GM19372 (cell line): ENCODE data around the gene KLK10.
"Not testable (repeated sequence)": the region's sequence is repeated elsewhere in the genome, so short reads cannot be mapped to it uniquely, and the experiment has no call there.

Experiments
- ATAC-seq: cut with Tn5 transposase; IDR thresholded peaks from one replicate; pipeline ENCODE4 v1.9.1; 2021; ENCODE audit warnings: mild to moderate bottlenecking, low read depth, moderate library complexity; ENCODE audit not compliant: unreplicated experiment

The KLK10 gene

DNA sequence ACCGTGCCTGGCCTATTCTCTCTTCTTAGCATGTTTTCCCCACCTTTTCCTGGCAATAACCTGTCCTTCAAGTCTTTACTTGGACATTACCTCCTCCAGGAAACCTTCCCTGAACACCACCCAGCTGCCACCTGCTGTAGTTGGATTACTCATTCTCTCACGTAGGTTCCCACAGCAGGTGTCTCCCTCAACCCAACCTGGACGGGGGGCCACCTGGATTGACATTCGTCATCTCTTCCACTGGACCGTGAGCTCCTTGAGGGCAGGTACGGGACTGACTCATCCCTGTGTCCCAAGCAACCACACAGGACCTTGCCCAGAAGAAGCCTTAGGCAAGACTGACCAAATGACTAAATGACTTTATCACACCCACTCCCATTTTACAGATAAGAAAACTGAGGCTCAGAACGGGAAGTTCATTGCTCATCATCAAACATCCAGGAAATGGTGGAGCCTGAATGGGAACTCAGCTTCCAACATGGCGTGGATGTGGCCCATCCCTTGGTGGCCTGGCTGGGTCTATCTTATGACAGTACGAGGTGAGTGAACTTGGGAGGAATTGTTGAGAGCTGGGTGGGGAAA is 46.6 kb downstream of the KLK10 start:
- ATAC-seq: no peak

DNA sequence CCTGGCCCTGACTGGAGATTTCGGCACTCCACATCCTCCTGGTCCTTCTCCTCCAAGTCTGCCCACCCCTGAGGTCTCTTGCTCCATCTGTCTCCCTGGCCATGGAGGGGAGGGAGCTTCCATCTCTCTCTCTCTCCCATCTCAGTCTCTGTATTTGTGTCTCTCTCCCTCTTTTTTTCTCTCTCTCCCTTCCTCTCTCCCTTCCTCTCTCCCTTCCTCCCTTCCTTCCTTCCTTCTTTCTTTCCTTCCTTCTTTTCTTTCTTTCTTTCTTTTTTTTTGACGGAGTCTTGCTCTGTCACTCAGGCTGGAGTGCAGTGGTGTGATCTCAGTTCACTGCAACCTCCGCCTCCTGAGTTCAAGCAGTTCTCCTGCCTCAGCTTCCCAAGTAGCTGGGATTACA is 49.7 kb downstream of the KLK10 start:
- ATAC-seq: not testable (repeated sequence)

DNA sequence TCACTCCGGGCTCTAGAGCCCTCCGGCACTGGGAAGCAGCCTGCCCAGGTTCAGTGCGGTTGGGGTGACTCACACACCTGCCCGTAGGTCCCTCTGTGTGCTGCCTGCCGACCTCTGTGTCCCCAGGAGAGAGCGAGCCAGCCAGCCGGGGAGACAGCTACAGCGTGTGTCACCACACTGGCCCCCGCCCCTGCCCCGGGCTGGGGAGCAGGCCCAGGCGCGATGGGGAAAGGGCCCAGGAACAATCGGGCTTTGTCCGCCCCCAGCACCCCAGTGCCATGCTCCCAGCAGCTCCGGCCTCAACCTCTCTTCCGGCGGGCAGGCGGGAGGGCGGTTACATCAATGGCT is 50.1 kb downstream of the KLK10 start, which contains the start of gene KLK6:
TSS of gene KLK6 (minus strand) at position 179 of the 348 bp plus-strand sequence. CDS start 1,487 bp downstream, outside the sequence.
- ATAC-seq: no peak

DNA sequence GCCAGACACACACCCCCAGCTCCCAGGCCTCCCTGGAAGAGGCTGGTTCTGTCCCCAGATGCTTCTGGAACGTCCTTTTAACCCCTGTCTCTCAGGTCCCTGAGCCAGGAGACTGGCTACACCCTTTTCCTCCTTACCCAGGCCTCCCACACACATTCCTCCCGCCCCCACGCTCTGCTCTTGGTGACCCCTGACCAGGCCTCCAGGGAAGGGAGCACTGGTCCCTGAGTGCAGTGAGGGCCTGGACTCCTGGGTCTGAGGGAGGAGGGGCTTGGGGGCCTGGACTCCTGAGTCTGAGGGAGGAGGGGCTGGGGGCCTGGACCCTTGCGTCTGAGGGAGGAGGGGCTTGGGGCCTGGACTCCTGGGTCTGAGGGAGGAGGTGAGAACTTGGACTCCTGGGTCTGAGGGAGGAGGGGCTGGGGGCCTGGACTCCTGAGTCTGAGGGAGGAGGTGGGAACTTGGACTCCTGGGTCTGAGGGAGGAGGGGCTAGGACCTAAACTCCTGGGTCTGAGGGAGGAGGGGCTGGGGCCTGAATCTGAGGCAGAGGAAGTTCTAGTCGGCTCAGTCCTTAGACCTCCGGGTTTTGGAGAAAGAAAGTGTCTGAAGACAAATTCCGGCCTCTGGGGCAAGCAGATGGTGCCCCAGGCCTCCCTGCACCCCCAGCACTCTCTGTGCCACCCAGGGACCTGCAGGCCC is 50.6 kb downstream of the KLK10 start:
- ATAC-seq: no peak

DNA sequence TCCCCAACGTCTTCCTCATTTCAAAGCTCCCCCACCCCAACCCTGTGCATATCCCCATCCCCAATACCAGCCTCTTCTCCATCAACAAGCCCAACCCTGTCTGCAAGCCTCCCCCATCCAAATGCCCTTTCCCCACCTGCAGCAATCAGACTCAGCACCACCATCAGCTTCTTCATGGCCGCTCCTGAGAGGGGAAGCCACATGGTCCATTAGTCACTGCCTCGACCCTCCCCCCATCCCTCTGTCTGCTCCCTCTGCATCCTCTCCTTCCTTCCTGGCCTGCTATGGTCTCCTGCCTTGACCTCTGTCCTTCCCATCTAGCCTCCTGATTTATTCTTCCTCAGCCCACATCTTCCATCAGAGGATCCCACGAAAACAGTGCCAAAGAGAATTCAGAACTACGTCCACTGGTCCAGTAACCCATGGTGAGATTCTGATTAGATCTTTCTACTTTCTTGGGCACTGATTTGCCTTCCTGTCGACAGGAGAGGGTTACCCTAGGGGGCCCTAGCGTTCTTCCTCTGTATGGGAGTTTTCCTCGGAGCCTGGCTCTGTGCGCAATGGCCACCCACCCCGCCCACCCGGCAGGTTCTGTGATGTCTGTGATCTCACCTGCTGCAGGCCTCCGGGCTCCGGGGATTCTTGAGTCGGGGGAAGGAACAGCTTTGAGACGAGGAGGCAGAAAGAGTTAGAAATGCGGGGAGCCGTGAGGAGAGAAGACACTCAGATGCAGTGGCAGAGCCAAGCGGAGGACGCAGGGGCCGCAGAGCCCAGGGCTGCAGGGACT is 51.4 kb downstream of the KLK10 start:
- no peak for ATAC-seq

DNA sequence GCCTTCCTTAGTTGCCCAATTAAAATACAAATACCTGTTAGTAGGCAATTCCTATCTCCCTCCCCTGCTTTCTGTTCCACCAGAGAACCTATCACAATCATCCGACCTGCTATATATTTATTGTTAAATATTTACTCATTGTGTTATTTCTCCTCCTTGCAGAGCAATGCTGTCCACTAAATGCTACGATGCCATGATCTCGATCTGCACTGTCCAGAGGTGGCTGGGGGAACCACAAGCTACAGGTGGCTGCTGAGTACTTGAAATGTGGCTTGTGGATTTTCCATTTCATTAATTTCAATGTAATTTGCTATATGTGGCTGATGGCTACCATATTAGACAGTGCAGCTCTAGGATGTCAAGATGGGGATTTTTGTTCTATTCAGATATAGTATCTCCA is 55.2 kb downstream of the KLK10 start:
- ATAC-seq: no peak

DNA sequence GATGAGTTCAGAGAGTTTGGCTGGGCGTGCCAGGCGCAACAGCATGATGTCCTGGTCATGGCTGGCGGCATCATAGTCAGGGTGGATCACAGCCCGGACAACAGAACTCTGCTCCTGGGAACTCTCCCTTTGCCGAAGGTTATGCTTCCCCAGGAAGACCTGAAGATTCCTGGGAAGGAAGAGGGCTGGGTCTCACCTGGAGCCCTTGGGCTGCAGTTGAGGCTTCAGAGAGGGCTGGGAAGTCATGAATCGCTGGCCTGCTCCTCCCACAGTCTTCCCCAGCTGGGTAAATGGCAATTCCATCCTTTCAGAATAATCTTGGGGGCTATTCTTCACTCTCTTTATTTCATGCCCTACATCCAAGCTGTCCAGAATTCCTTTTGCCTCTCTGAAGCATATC is 56.1 kb downstream of the KLK10 start:
- ATAC-seq: no peak
